Peyer's patch (tissue), 4 donors: ENCODE results near the gene FMO4. TPM values are rescaled to one million over a fixed set of nuclear protein-coding genes. Genes with fewer than 3 reads are reported as not detected.
"Not testable (repeated sequence)": the region's sequence is repeated elsewhere in the genome, so short reads cannot be mapped to it uniquely, and the experiment has no call there.

Experiments
- DNase-seq, 3 donors: peaks; one replicate each; pipeline ENCODE4 v3.0.0-alpha.2; 2017 to 2019
- H3K27ac ChIP-seq, 4 donors: fragments of 200-600 bp; sonication (generic); one replicate each; pipeline ENCODE4 v1.5.1; 2016 to 2019
- H3K27me3 ChIP-seq, 2 donors: fragments of 200-600 bp; sonication (generic); one replicate each; pipeline ENCODE4 v1.5.1; 2019
- H3K36me3 ChIP-seq, 3 donors: fragments of 200-600 bp; sonication (generic); one replicate each; pipeline ENCODE4 v1.5.1; 2016 to 2019
- H3K4me1 ChIP-seq, 4 donors: fragments of 200-600 bp; sonication (generic); one replicate each; pipeline ENCODE4 v1.5.1; 2016 to 2019
- H3K4me3 ChIP-seq, 4 donors: fragments of 200-600 bp; sonication (generic); 1 replicate in 3 of 4; 2 replicates in 1 of 4; pipeline ENCODE4 v1.5.1; 2016 to 2019; ENCODE audit warnings: mild to moderate bottlenecking in 1 of 4
- H3K9me3 ChIP-seq, 4 donors: fragments of 200-600 bp; sonication (generic); one replicate each; pipeline ENCODE4 v1.5.1; 2016 to 2019; ENCODE audit warnings: mild to moderate bottlenecking in 1 of 4
- CTCF ChIP-seq, 6 experiments: fragments of 450-650 bp in 4 of 6; fragments of 200-600 bp in 2 of 6; sonication (generic) in 1 of 6; IDR thresholded peaks; one replicate each; pipeline ENCODE4 v1.5.1; 2017 to 2019; ENCODE audit warnings: antibody characterized with exemption in 6 of 6, mild to moderate bottlenecking in 3 of 6, moderate library complexity in 1 of 6
- POLR2A ChIP-seq, 2 donors: fragments of 450-650 bp; IDR thresholded peaks; one replicate each; pipeline ENCODE4 v1.5.1; 2017; ENCODE audit warnings: antibody characterized with exemption in 2 of 2, mild to moderate bottlenecking in 2 of 2, moderate library complexity in 2 of 2
- total RNA-seq, 4 donors: library from RNA; depleted of rRNA; stranded (reverse); fragments of >200 nt; gene quantifications; one replicate each; pipeline ENCODE4 v1.1.0, GENCODE V29; 2016

The FMO4 gene
- total RNA-seq, 4 donors from 2014 or later = 9.9 to 33.8 (median 23.1) TPM

GRCh38 chr1:171359731-171360527 lies 45.9 kb downstream of the FMO4 start:
- not testable (repeated sequence) for H3K27me3 ChIP-seq, H3K4me1 ChIP-seq, H3K36me3 ChIP-seq, DNase-seq, H3K4me3 ChIP-seq, H3K9me3 ChIP-seq
- peak overlapping the region in 3 of 4 donors; percentile 58 to 88 (median 82) for H3K27ac ChIP-seq
- TF ChIP-seq CTCF (IDR thresholded peaks at IDR 0.05) = peak in 3 of 6 experiments; percentile 27 to 44 (median 31)

- Histone ChIP-seq H3K9me3 (no peaks in the 10 kb centered on the region), H3K4me1 (peaks cover 0 to 7% (median 0%) of the 10 kb centered on the region in 4 donors), H3K4me3 (no peak overlapping the region), H3K27me3 (no peaks in the 10 kb centered on the region), H3K36me3 (no peaks in the 10 kb centered on the region), H3K27ac (peak overlapping the region in 1 of 4 donors; percentile 39)
- no peak for DNase-seq
- no peak for TF ChIP-seq CTCF (IDR thresholded peaks at IDR 0.05)
- no peak for TF ChIP-seq POLR2A (IDR thresholded peaks at IDR 0.05)
Observed at GRCh38 chr1:171366085-171366484, 52.1 kb downstream of the FMO4 start.

GRCh38 chr1:171366816-171367215 lies 52.8 kb downstream of the FMO4 start:
- Histone ChIP-seq H3K27me3 (no peaks in the 10 kb centered on the region), H3K4me1 (peaks cover 0 to 7% (median 0%) of the 10 kb centered on the region in 4 donors), H3K9me3 (no peaks in the 10 kb centered on the region), H3K4me3 (no peak overlapping the region), H3K27ac (no peak overlapping the region), H3K36me3 (no peaks in the 10 kb centered on the region)
- TF ChIP-seq CTCF (IDR thresholded peaks at IDR 0.05) = no peak
- no peak for DNase-seq

GRCh38 chr1:171367436-171367835 lies 53.5 kb downstream of the FMO4 start:
- H3K9me3 ChIP-seq = no peaks in the 10 kb centered on the region
- no peaks in the 10 kb centered on the region for H3K27me3 ChIP-seq
- DNase-seq = no peak
- H3K27ac ChIP-seq = no peak overlapping the region
- TF ChIP-seq CTCF (IDR thresholded peaks at IDR 0.05) (no peak), POLR2A (IDR thresholded peaks at IDR 0.05) (no peak)
- H3K36me3 ChIP-seq = no peaks in the 10 kb centered on the region
- H3K4me1 ChIP-seq = peaks cover 0 to 7% (median 0%) of the 10 kb centered on the region in 4 donors
- no peak overlapping the region for H3K4me3 ChIP-seq

- Histone ChIP-seq H3K27ac (no peak overlapping the region), H3K9me3 (no peaks in the 10 kb centered on the region), H3K4me1 (no peaks in the 10 kb centered on the region), H3K27me3 (no peaks in the 10 kb centered on the region), H3K4me3 (no peak overlapping the region), H3K36me3 (no peaks in the 10 kb centered on the region)
- TF ChIP-seq CTCF (IDR thresholded peaks at IDR 0.05) (no peak), POLR2A (IDR thresholded peaks at IDR 0.05) (no peak)
- DNase-seq = no peak
Observed at GRCh38 chr1:171372418-171373084, 58.6 kb downstream of the FMO4 start.

- not testable (repeated sequence) for H3K36me3 ChIP-seq, H3K27me3 ChIP-seq, DNase-seq, H3K9me3 ChIP-seq, H3K27ac ChIP-seq, H3K4me1 ChIP-seq
- H3K4me3 ChIP-seq = peak overlapping the region in 1 of 4 donors; percentile 31
Observed at GRCh38 chr1:171373357-171374122, 59.6 kb downstream of the FMO4 start.
